SK-N-SH (cell line): Measurements from ENCODE around the gene MAPK10. TPM values are rescaled to one million over a fixed set of nuclear protein-coding genes. Genes with fewer than 3 reads are reported as not detected.
"Not testable (repeated sequence)": the region's sequence is repeated elsewhere in the genome, so short reads cannot be mapped to it uniquely, and the experiment has no call there.

ENCODE experiments used
- CTCF ChIA-PET: fragments of 300-600, 350-600 bp; formaldehyde crosslinking; extraction: SDS; loops from one replicate; lab custom pipeline; 2021; lab: Yijun Ruan, JAX
- POLR2A ChIA-PET: fragments of 350-600 bp; sonication (Branson Sonifier 250); formaldehyde crosslinking; extraction: SDS; loops from one replicate; lab custom pipeline; 2020; ENCODE audit warnings: antibody characterized with exemption, inconsistent platforms; lab: Yijun Ruan, JAX
- DNase-seq: peaks from one replicate; pipeline ENCODE4 v3.0.0; 2012
- H2AFZ ChIP-seq: fragments of 200-600 bp; sonication (generic); 2 replicates; pipeline ENCODE4 v1.8.1; 2016; ENCODE audit warnings: antibody characterized with exemption, mild to moderate bottlenecking, low read depth
- H3F3A ChIP-seq: fragments of 200-600 bp; sonication (generic); replicated peaks from 2 replicates; pipeline ENCODE3; 2016; ENCODE audit warnings: antibody characterized with exemption, mild to moderate bottlenecking; ENCODE audit not compliant: insufficient read depth
- H3K27ac ChIP-seq, 2 experiments: fragments of 200-500 bp in 1 of 2; fragments of 200-600 bp in 1 of 2; sonication (Bioruptor generic) in 1 of 2; sonication (generic), shearing (Covaris generic) in 1 of 2; 2 replicates each; pipeline versions ENCODE4 v1.5.1 to v1.6.1; 2014 to 2016; ENCODE audit warnings: low read depth in 2 of 2, inconsistent platforms in 1 of 2, low read length in 1 of 2, mild to moderate bottlenecking in 1 of 2, mixed read lengths in 1 of 2
- H3K27me3 ChIP-seq: fragments of 200-600 bp; sonication (generic), shearing (Covaris generic); 2 replicates; pipeline ENCODE4 v1.6.1; 2016; ENCODE audit warnings: mixed run types; ENCODE audit not compliant: insufficient read depth
- H3K36me3 ChIP-seq, 2 experiments: fragments of 200-500 bp in 1 of 2; fragments of 200-600 bp in 1 of 2; sonication (Bioruptor generic) in 1 of 2; sonication (generic) in 1 of 2; replicated peaks in 1 of 2; 2 replicates each; pipeline versions ENCODE3 to v1.5.1; 2014 to 2016; ENCODE audit warnings: low read length in 1 of 2, mild to moderate bottlenecking in 1 of 2; ENCODE audit not compliant: insufficient read depth in 2 of 2, control insufficient read depth in 1 of 2
- H3K4me1 ChIP-seq, 2 experiments: fragments of 200-500 bp in 1 of 2; fragments of 200-600 bp in 1 of 2; sonication (Bioruptor generic) in 1 of 2; sonication (generic), shearing (Covaris generic) in 1 of 2; 2 replicates each; pipeline versions ENCODE4 v1.5.1 to v1.6.1; 2014 to 2016; ENCODE audit warnings: low read depth in 1 of 2, low read length in 1 of 2, mixed run types in 1 of 2; ENCODE audit not compliant: insufficient read depth in 2 of 2, control insufficient read depth in 1 of 2
- H3K4me2 ChIP-seq: fragments of 200-600 bp; sonication (generic), shearing (Covaris generic); 2 replicates; pipeline ENCODE4 v1.6.1; 2017; ENCODE audit warnings: mixed run types
- H3K4me3 ChIP-seq, 2 experiments: fragments of 200-500 bp in 1 of 2; fragments of 200-600 bp in 1 of 2; sonication (Bioruptor generic) in 1 of 2; sonication (generic), shearing (Covaris generic) in 1 of 2; 2 replicates each; pipeline versions ENCODE4 v1.5.1 to v1.8.1; 2014 to 2016; ENCODE audit warnings: low read depth in 2 of 2, inconsistent platforms in 1 of 2, low read length in 1 of 2, mild to moderate bottlenecking in 1 of 2, mixed read lengths in 1 of 2, moderate library complexity in 1 of 2
- H3K79me2 ChIP-seq: fragments of 200-600 bp; sonication (generic); 2 replicates; pipeline ENCODE4 v1.8.1; 2017; ENCODE audit warnings: mild to moderate bottlenecking; ENCODE audit not compliant: insufficient read depth
- H3K9ac ChIP-seq: fragments of 200-600 bp; sonication (generic); 2 replicates; pipeline ENCODE4 v1.6.1; 2017; ENCODE audit warnings: mixed run types
- H3K9me2 ChIP-seq: fragments of 200-600 bp; sonication (generic); 2 replicates; pipeline ENCODE4 v1.6.1; 2017; ENCODE audit warnings: mixed run types
- H3K9me3 ChIP-seq: fragments of 200-600 bp; sonication (generic); 2 replicates; pipeline ENCODE4 v1.6.1; 2017; ENCODE audit warnings: mixed run types, mild to moderate bottlenecking, moderate library complexity
- H4K20me1 ChIP-seq: fragments of 200-600 bp; sonication (generic); 2 replicates; pipeline ENCODE4 v1.6.1; 2017; ENCODE audit warnings: mild to moderate bottlenecking, mixed run types; ENCODE audit not compliant: insufficient read depth
- FOSL2 ChIP-seq: IDR thresholded peaks from 2 replicates; pipeline ENCODE4 v1.4.0; 2012; ENCODE audit warnings: low read depth, mild to moderate bottlenecking, moderate library complexity, borderline replicate concordance
- FOXJ3 ChIP-seq: sonication (generic); formaldehyde crosslinking; IDR thresholded peaks from 2 replicates; pipeline ENCODE4 v1.5.1; 2020; ENCODE audit warnings: mild to moderate bottlenecking, missing genetic modification reagents
- YY1 ChIP-seq: IDR thresholded peaks from 2 replicates; pipeline ENCODE4 v1.4.0; 2012; ENCODE audit warnings: low read depth, mild to moderate bottlenecking
- WGBS: methylation state at CpG from one replicate; pipeline ENCODE4 v1.1.6; 2017; ENCODE audit warnings: low lambda C conversion rate; 5-methylcytosine and 5-hydroxymethylcytosine counted together
- polyA plus RNA-seq, 3 experiments: library from polyadenylated mRNA; depleted of rRNA; stranded (reverse); fragments of >200 nt; gene quantifications; 2 replicates each; pipeline ENCODE4 v1.2.3, GENCODE V29; 2012
- TF ChIP-seq, protein P1 (sequence below): IDR thresholded peaks from 2 replicates; pipeline ENCODE4 v1.6.1; 2012; ENCODE audit warnings: mild to moderate bottlenecking, low read depth, low read length, moderate library complexity
- TF ChIP-seq, protein P2 (sequence below): IDR thresholded peaks from 2 replicates; pipeline ENCODE4 v1.4.0; 2012; ENCODE audit warnings: low read depth, borderline replicate concordance

The MAPK10 gene
- polyA plus RNA-seq, 1 of the 3 experiments (the other 2 are of a cell fraction) = 8.1 TPM

DNA sequence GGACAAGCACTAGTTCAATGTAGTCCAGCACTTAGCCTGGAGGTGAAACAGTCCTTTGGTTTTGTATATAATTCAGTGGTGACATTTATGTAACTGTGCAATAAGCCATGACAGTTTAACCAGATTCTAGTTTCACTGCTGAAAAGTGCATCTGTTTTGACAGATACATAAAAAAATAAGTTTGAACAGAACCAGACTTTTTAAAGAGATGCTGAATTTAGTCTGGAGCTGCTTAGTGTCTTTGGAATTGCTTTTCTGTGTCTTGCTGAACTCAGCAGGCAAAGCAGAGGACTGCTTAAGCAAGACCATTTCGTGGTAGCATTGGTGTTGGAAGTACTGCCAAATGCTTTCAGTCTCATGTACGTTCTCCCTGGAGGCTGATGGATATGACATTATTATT lies 393.5 kb downstream of the MAPK10 start:
- no peak overlapping the region for H2AFZ ChIP-seq
- no peak for DNase-seq

DNA sequence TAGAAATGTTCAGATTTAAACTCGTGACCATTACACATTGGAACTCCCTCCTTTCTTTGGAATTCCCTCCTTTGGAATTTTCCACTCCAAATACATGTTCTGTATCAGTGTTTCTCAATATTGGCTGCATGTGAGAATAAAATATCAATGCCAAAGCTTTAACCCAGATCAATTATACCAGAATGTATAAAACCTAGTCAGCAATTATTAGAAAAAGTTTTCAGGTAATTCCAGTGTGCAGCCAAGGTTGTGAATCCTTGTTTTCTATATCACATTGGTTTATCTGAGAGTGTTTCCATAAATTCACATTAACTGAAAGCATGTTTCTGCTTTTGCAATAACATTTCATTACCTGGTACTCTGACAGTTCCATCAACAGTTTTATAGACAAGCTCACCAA lies 394.3 kb downstream of the MAPK10 start:
- WGBS = 64% methylated on average over 1 of the region's 1 CpG
- ChIA-PET CTCF (interaction anchor here (0.8 to 3.2 kb wide), 4 partner anchors 9 to 174 kb away, joined by 3 to 19 read pairs (median 4); no protein-coding TSS in a partner anchor), POLR2A (no interaction called here)
- Histone ChIP-seq H4K20me1 (no peaks in the 10 kb centered on the region), H3K4me2 (no peak overlapping the region), H2AFZ (no peak overlapping the region), H3F3A (no peaks in the 10 kb centered on the region), H3K27ac (no peak overlapping the region), H3K9ac (no peak overlapping the region), H3K4me1 (peaks cover 2 to 3% of the 10 kb centered on the region in 2 experiments; a peak in 2 of 4 replicates), H3K4me3 (no peak overlapping the region), H3K79me2 (no peaks in the 10 kb centered on the region), H3K9me2 (no peaks in the 10 kb centered on the region), H3K36me3 (no peaks in the 10 kb centered on the region), H3K27me3 (no peaks in the 10 kb centered on the region), H3K9me3 (no peaks in the 10 kb centered on the region)
- DNase-seq = no peak
- TF ChIP-seq, protein P1, sequence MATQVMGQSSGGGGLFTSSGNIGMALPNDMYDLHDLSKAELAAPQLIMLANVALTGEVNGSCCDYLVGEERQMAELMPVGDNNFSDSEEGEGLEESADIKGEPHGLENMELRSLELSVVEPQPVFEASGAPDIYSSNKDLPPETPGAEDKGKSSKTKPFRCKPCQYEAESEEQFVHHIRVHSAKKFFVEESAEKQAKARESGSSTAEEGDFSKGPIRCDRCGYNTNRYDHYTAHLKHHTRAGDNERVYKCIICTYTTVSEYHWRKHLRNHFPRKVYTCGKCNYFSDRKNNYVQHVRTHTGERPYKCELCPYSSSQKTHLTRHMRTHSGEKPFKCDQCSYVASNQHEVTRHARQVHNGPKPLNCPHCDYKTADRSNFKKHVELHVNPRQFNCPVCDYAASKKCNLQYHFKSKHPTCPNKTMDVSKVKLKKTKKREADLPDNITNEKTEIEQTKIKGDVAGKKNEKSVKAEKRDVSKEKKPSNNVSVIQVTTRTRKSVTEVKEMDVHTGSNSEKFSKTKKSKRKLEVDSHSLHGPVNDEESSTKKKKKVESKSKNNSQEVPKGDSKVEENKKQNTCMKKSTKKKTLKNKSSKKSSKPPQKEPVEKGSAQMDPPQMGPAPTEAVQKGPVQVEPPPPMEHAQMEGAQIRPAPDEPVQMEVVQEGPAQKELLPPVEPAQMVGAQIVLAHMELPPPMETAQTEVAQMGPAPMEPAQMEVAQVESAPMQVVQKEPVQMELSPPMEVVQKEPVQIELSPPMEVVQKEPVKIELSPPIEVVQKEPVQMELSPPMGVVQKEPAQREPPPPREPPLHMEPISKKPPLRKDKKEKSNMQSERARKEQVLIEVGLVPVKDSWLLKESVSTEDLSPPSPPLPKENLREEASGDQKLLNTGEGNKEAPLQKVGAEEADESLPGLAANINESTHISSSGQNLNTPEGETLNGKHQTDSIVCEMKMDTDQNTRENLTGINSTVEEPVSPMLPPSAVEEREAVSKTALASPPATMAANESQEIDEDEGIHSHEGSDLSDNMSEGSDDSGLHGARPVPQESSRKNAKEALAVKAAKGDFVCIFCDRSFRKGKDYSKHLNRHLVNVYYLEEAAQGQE = no peak
- no peak for TF ChIP-seq FOSL2

More for the DNA sequence above, 393.5 kb downstream of the MAPK10 start:
- no peak overlapping the region for H3K9ac ChIP-seq
- H3F3A ChIP-seq = no peaks in the 10 kb centered on the region
- peaks cover 2 to 3% of the 10 kb centered on the region in 2 experiments; a peak in 2 of 4 replicates for H3K4me1 ChIP-seq
- no peaks in the 10 kb centered on the region for H3K9me2 ChIP-seq
- H3K4me2 ChIP-seq = no peak overlapping the region
- H3K79me2 ChIP-seq = no peaks in the 10 kb centered on the region
- no peaks in the 10 kb centered on the region for H4K20me1 ChIP-seq
- TF ChIP-seq YY1 (no peak), FOXJ3 (CRISPR knock-in tag) (no peak)
- TF ChIP-seq, protein P1 = no peak
- TF ChIP-seq, protein P2, sequence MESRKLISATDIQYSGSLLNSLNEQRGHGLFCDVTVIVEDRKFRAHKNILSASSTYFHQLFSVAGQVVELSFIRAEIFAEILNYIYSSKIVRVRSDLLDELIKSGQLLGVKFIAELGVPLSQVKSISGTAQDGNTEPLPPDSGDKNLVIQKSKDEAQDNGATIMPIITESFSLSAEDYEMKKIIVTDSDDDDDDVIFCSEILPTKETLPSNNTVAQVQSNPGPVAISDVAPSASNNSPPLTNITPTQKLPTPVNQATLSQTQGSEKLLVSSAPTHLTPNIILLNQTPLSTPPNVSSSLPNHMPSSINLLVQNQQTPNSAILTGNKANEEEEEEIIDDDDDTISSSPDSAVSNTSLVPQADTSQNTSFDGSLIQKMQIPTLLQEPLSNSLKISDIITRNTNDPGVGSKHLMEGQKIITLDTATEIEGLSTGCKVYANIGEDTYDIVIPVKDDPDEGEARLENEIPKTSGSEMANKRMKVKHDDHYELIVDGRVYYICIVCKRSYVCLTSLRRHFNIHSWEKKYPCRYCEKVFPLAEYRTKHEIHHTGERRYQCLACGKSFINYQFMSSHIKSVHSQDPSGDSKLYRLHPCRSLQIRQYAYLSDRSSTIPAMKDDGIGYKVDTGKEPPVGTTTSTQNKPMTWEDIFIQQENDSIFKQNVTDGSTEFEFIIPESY = no peak
- TF ChIP-seq, all 33 proteins: peak for 0
- H3K9me3 ChIP-seq = no peaks in the 10 kb centered on the region
- no peaks in the 10 kb centered on the region for H3K36me3 ChIP-seq
- no peak overlapping the region for H3K4me3 ChIP-seq
- H3K27ac ChIP-seq = no peak overlapping the region
- CTCF ChIA-PET = interaction anchor here (3.2 kb wide), 1 partner anchor 170 kb away, joined by 19 read pairs; no protein-coding TSS in a partner anchor
- no peaks in the 10 kb centered on the region for H3K27me3 ChIP-seq
- POLR2A ChIA-PET = no interaction called here
- WGBS = 49% methylated on average over 2 of the region's 2 CpGs

DNA sequence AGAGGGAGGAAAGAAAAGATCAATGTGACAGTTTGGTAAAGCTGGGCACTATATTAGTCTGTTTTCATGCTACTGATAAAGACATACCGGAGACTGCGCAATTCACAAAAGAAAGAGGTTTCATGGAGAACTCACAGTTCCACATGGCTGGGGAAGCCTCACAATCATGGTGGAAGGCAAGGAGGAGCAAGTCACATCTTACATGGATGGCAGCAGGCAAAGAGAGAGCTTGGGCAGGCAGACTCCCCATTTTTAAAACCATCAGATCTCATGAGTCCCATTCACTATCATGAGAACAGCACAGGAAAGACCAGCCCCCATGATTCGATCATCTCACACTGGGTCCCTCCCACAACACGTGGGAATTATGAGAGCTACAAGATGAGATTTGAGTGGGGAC lies 394.8 kb downstream of the MAPK10 start:
- H4K20me1 ChIP-seq, POLR2A ChIA-PET, H3K9ac ChIP-seq, H3K4me3 ChIP-seq, DNase-seq, H3F3A ChIP-seq, H3K9me3 ChIP-seq, H3K79me2 ChIP-seq, H2AFZ ChIP-seq, H3K27me3 ChIP-seq, H3K4me1 ChIP-seq, H3K4me2 ChIP-seq, H3K27ac ChIP-seq, H3K36me3 ChIP-seq, H3K9me2 ChIP-seq: not testable (repeated sequence)
- CTCF ChIA-PET = interaction anchor here (1.1 to 3.2 kb wide), 4 partner anchors 44 to 173 kb away, joined by 3 to 19 read pairs (median 4); no protein-coding TSS in a partner anchor
- WGBS = 91% methylated on average over 4 of the region's 4 CpGs
